Fibroblast of lung (primary cell): Measurements from ENCODE around the gene PHF14.

Experiments used
- CTCF ChIP-seq, 2 donors: IDR thresholded peaks in 1 of 2; conservative IDR thresholded peaks in 1 of 2; 1 replicate in 1 of 2; 2 replicates in 1 of 2; pipeline ENCODE4 v1.5.1; 2011 to 2012; ENCODE audit warnings: low read length in 2 of 2, control low read depth in 1 of 2, inconsistent platforms in 1 of 2, low read depth in 1 of 2, mild to moderate bottlenecking in 1 of 2
- EZH2 ChIP-seq: IDR thresholded peaks from 2 replicates; pipeline ENCODE4 v1.5.1; 2012; ENCODE audit warnings: low read length, control low read depth, mild to moderate bottlenecking; ENCODE audit errors: missing control alignments

GRCh38 chr7:11206177-11206899 is 232.7 kb downstream of the PHF14 start:
- TF ChIP-seq CTCF (conservative IDR thresholded peaks at IDR 0.05 in 1 of 2, IDR thresholded peaks at IDR 0.05 in 1 of 2; ENCODE audit: low read depth in 1 of 2, low read length in 2 of 2) = no peak
- no peak for TF ChIP-seq EZH2
